MM.1S (cell line): ENCODE results near the gene SARS2.
"Not testable (repeated sequence)": the region's sequence is repeated elsewhere in the genome, so short reads cannot be mapped to it uniquely, and the experiment has no call there.

Experiments
- CTCF ChIP-seq: fragments of 300-600 bp; sonication (generic); IDR thresholded peaks from 2 replicates; pipeline ENCODE4 v1.5.1; 2016; ENCODE audit warnings: antibody characterized with exemption, low read length, mixed read lengths
- EZH2 ChIP-seq: fragments of 300-600 bp; sonication (generic); optimal IDR thresholded peaks from 2 replicates; pipeline ENCODE3; 2017; ENCODE audit warnings: low read depth, mild to moderate bottlenecking, antibody characterized with exemption, low read length, mixed read lengths
- EZH2phosphoT487 ChIP-seq: fragments of 300-600 bp; sonication (generic); IDR thresholded peaks from 2 replicates; pipeline ENCODE4 v1.6.1; 2018; ENCODE audit warnings: antibody characterized with exemption, low read length

- not testable (repeated sequence) for TF ChIP-seq CTCF, EZH2, EZH2phosphoT487
Measured at GRCh38 chr19:38966149-38966548, 35.6 kb upstream of the SARS2 start.
